Measurements from ENCODE around the gene PSMA8.

The PSMA8 gene

GRCh38 chr18:26134107-26134506, 438 bp downstream of the PSMA8 start:
- no peak for TF ChIP-seq GATA3 (IDR thresholded peaks at IDR 0.05; ENCODE audit: low read depth, low read length)
- TF ChIP-seq GATA2 (IDR thresholded peaks at IDR 0.05; ENCODE audit: low read depth, low read length), result no peak

GRCh38 chr18:26135548-26135947, 1.9 kb downstream of the PSMA8 start:
- TF ChIP-seq GATA2 (IDR thresholded peaks at IDR 0.05; ENCODE audit: low read depth, low read length) (no peak), GATA3 (IDR thresholded peaks at IDR 0.05; ENCODE audit: low read depth, low read length) (no peak)

GRCh38 chr18:26157326-26157725, 23.7 kb downstream of the PSMA8 start:
- no peak for TF ChIP-seq GATA2 (IDR thresholded peaks at IDR 0.05; ENCODE audit: low read depth, low read length)
- TF ChIP-seq GATA3 (IDR thresholded peaks at IDR 0.05; ENCODE audit: low read depth, low read length), result no peak

- no peak for TF ChIP-seq GATA3 (IDR thresholded peaks at IDR 0.05; ENCODE audit: low read depth, low read length)
- TF ChIP-seq GATA2 (IDR thresholded peaks at IDR 0.05; ENCODE audit: low read depth, low read length), result no peak
Measured at GRCh38 chr18:26159353-26159752, 25.7 kb downstream of the PSMA8 start.

GRCh38 chr18:26164571-26164970, 30.9 kb downstream of the PSMA8 start:
- TF ChIP-seq GATA2 (IDR thresholded peaks at IDR 0.05; ENCODE audit: low read depth, low read length) (no peak), GATA3 (IDR thresholded peaks at IDR 0.05; ENCODE audit: low read depth, low read length) (peak; percentile 67)

- TF ChIP-seq GATA3 (IDR thresholded peaks at IDR 0.05; ENCODE audit: low read depth, low read length), result no peak
Measured at GRCh38 chr18:26175481-26175880, 41.8 kb downstream of the PSMA8 start.

GRCh38 chr18:26176134-26176533, 42.5 kb downstream of the PSMA8 start:
- no peak for TF ChIP-seq GATA3 (IDR thresholded peaks at IDR 0.05; ENCODE audit: low read depth, low read length)
- TF ChIP-seq GATA2 (IDR thresholded peaks at IDR 0.05; ENCODE audit: low read depth, low read length), result no peak

- TF ChIP-seq GATA3 (IDR thresholded peaks at IDR 0.05; ENCODE audit: low read depth, low read length) (no peak), GATA2 (IDR thresholded peaks at IDR 0.05; ENCODE audit: low read depth, low read length) (no peak)
Measured at GRCh38 chr18:26181343-26181826, 47.7 kb downstream of the PSMA8 start.

- TF ChIP-seq GATA2 (IDR thresholded peaks at IDR 0.05; ENCODE audit: low read depth, low read length), result no peak
- TF ChIP-seq GATA3 (IDR thresholded peaks at IDR 0.05; ENCODE audit: low read depth, low read length), result no peak
Measured at GRCh38 chr18:26183395-26184112, 49.9 kb downstream of the PSMA8 start.

- no peak for TF ChIP-seq GATA2 (IDR thresholded peaks at IDR 0.05; ENCODE audit: low read depth, low read length)
- TF ChIP-seq GATA3 (IDR thresholded peaks at IDR 0.05; ENCODE audit: low read depth, low read length), result no peak
Measured at GRCh38 chr18:26185267-26185666, 51.6 kb downstream of the PSMA8 start.

GRCh38 chr18:26190506-26190905, 56.8 kb downstream of the PSMA8 start:
- TF ChIP-seq GATA2 (IDR thresholded peaks at IDR 0.05; ENCODE audit: low read depth, low read length) (no peak), GATA3 (IDR thresholded peaks at IDR 0.05; ENCODE audit: low read depth, low read length) (no peak)

- TF ChIP-seq GATA2 (IDR thresholded peaks at IDR 0.05; ENCODE audit: low read depth, low read length) (no peak), GATA3 (IDR thresholded peaks at IDR 0.05; ENCODE audit: low read depth, low read length) (no peak)
Measured at GRCh38 chr18:26192233-26192632, 58.6 kb downstream of the PSMA8 start.

- no peak for TF ChIP-seq GATA3 (IDR thresholded peaks at IDR 0.05; ENCODE audit: low read depth, low read length)
- TF ChIP-seq GATA2 (IDR thresholded peaks at IDR 0.05; ENCODE audit: low read depth, low read length), result no peak
Measured at GRCh38 chr18:26196605-26197004, 62.9 kb downstream of the PSMA8 start.

GRCh38 chr18:26205318-26205717, 71.6 kb downstream of the PSMA8 start:
- TF ChIP-seq GATA3 (IDR thresholded peaks at IDR 0.05; ENCODE audit: low read depth, low read length) (no peak), GATA2 (IDR thresholded peaks at IDR 0.05; ENCODE audit: low read depth, low read length) (no peak)

GRCh38 chr18:26206488-26206887, 72.8 kb downstream of the PSMA8 start:
- TF ChIP-seq GATA2 (IDR thresholded peaks at IDR 0.05; ENCODE audit: low read depth, low read length) (no peak), GATA3 (IDR thresholded peaks at IDR 0.05; ENCODE audit: low read depth, low read length) (no peak)

All from SH-SY5Y (cell line).